Fibroblast of lung (primary cell): Measurements from ENCODE around the gene THSD7B. TPM values are rescaled to one million over a fixed set of nuclear protein-coding genes. Genes with fewer than 3 reads are reported as not detected.
A peak's percentile ranks its signal among the peaks of the same experiment; 100 is the strongest.

Experiments used
- DNase-seq, 2 donors: peaks; one replicate each; pipeline versions ENCODE4 v3.0.0 to v3.0.0-alpha.2; 2010; ENCODE audit warnings: low read depth in 2 of 2
- H2AFZ ChIP-seq: 2 replicates; pipeline ENCODE4 v1.5.1; 2012; ENCODE audit warnings: low read length, control low read depth, inconsistent platforms
- H3K27ac ChIP-seq: 2 replicates; pipeline ENCODE4 v1.5.1; 2011; ENCODE audit warnings: low read length, control low read depth; ENCODE audit not compliant: insufficient read depth
- H3K27me3 ChIP-seq: 2 replicates; pipeline ENCODE4 v1.5.1; 2011; ENCODE audit warnings: mild to moderate bottlenecking, low read length; ENCODE audit not compliant: control insufficient read depth, insufficient read depth
- H3K36me3 ChIP-seq: 2 replicates; pipeline ENCODE4 v1.5.1; 2011; ENCODE audit warnings: low read length; ENCODE audit not compliant: control insufficient read depth, insufficient read depth
- H3K4me1 ChIP-seq: 2 replicates; pipeline ENCODE4 v1.5.1; 2011; ENCODE audit warnings: low read length; ENCODE audit not compliant: control insufficient read depth, insufficient read depth; ENCODE audit errors: extremely low read depth
- H3K4me2 ChIP-seq: 2 replicates; pipeline ENCODE4 v1.5.1; 2011; ENCODE audit warnings: low read length, control low read depth; ENCODE audit not compliant: insufficient read depth; ENCODE audit errors: extremely low read depth
- H3K4me3 ChIP-seq, 4 experiments: fragments of 200-600 bp in 1 of 4; sonication (generic) in 1 of 4; replicated peaks in 1 of 4; 2 replicates each; pipeline ENCODE4 v1.5.1; 2011 to 2016; ENCODE audit warnings: low read length in 4 of 4, low read depth in 3 of 4, mild to moderate bottlenecking in 3 of 4, control low read depth in 2 of 4, inconsistent platforms in 1 of 4, mixed read lengths in 1 of 4; ENCODE audit not compliant: insufficient read depth in 1 of 4; ENCODE audit errors: control extremely low read depth in 1 of 4
- H3K79me2 ChIP-seq: 2 replicates; pipeline ENCODE4 v1.5.1; 2012; ENCODE audit warnings: mild to moderate bottlenecking, low read length, inconsistent platforms; ENCODE audit not compliant: control insufficient read depth, insufficient read depth
- H3K9ac ChIP-seq: 2 replicates; pipeline ENCODE4 v1.5.1; 2011; ENCODE audit warnings: mild to moderate bottlenecking, low read length, control low read depth; ENCODE audit not compliant: insufficient read depth
- H3K9me3 ChIP-seq: 2 replicates; pipeline ENCODE4 v1.5.1; 2012; ENCODE audit warnings: low read depth, low read length; ENCODE audit not compliant: control insufficient read depth, insufficient read depth
- H4K20me1 ChIP-seq: 2 replicates; pipeline ENCODE4 v1.5.1; 2011; ENCODE audit warnings: low read length; ENCODE audit not compliant: control insufficient read depth, insufficient read depth; ENCODE audit errors: extremely low read depth
- EZH2 ChIP-seq: IDR thresholded peaks from 2 replicates; pipeline ENCODE4 v1.5.1; 2012; ENCODE audit warnings: low read length, control low read depth, mild to moderate bottlenecking; ENCODE audit errors: missing control alignments
- polyA plus RNA-seq, 2 donors: library from polyadenylated mRNA; depleted of rRNA in 1 of 2; stranded (reverse) in 1 of 2; unstranded in 1 of 2; fragments of >200 nt; gene quantifications; 2 replicates each; pipeline ENCODE4 v1.2.1, GENCODE V29; 2011 to 2012; ENCODE audit warnings: missing spikeins in 1 of 2
- total RNA-seq: library from RNA; depleted of rRNA; stranded (reverse); fragments of >200 nt; gene quantifications from 2 replicates; pipeline ENCODE4 v1.2.1, GENCODE V29; 2014
- TF ChIP-seq, protein P1 (sequence below), 2 donors: IDR thresholded peaks in 1 of 2; conservative IDR thresholded peaks in 1 of 2; 1 replicate in 1 of 2; 2 replicates in 1 of 2; pipeline ENCODE4 v1.5.1; 2011 to 2012; ENCODE audit warnings: low read length in 2 of 2, control low read depth in 1 of 2, inconsistent platforms in 1 of 2, low read depth in 1 of 2, mild to moderate bottlenecking in 1 of 2

THSD7B gene
- total and polyA plus RNA-seq, 2 donors (not counting 1 experiment from before 2014, with no cell fraction given) = under 0.01 TPM; not detected in 1

DNA sequence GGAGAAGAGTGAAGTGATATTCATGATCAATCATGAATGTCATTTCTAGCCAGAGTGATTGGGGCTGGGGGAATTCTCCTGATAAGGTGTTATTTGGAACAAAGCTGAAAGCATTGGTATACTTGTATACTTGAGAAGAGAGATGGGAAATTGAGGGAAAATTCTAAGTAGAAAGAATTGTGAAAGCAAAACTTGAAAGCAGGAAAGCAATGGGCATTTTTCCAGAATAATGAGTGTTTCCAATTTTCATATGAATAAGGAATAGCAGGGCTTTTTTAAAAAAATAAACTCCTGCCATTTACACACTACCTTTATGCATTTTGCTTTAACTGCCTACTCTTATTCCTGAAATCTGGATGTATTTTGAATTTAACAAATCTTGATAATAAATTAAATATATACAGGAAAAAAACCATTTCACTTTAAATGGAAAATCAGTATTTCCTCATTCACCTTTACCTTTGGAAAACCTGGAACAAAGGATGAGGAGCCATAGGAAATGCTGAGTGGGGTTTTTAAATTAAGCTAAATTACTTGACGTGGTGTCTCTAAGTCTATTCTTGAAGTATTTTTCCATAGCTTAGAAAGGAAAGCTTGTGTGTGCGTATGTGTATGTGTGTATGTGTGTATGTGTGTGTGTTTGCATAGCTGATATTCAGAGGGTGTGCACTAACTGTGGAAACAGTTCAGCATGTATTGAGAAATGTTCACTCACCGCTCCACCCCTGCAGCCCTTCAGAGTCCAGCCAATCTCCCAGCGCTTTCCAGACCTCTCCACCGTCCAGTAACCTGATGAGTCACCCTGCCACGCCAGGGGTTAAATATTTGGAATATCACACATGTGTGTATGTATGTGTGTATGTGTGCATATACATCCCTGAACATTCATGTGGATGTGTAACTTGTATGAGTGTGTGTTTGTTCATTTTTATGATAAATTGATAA is 427.3 kb downstream of the THSD7B start:
- no peak overlapping the region for H3K27ac ChIP-seq
- H3K36me3 ChIP-seq = no peaks in the 10 kb centered on the region
- no peaks in the 10 kb centered on the region for H3K4me1 ChIP-seq
- H4K20me1 ChIP-seq = no peaks in the 10 kb centered on the region
- DNase-seq = peak; percentile 11 to 60
- H3K9me3 ChIP-seq = no peaks in the 10 kb centered on the region
- H3K4me3 ChIP-seq = no peak overlapping the region
- no peak overlapping the region for H3K4me2 ChIP-seq
- H3K9ac ChIP-seq = no peak overlapping the region
- H2AFZ ChIP-seq = no peak overlapping the region
- H3K79me2 ChIP-seq = no peaks in the 10 kb centered on the region
- TF ChIP-seq, protein P1, sequence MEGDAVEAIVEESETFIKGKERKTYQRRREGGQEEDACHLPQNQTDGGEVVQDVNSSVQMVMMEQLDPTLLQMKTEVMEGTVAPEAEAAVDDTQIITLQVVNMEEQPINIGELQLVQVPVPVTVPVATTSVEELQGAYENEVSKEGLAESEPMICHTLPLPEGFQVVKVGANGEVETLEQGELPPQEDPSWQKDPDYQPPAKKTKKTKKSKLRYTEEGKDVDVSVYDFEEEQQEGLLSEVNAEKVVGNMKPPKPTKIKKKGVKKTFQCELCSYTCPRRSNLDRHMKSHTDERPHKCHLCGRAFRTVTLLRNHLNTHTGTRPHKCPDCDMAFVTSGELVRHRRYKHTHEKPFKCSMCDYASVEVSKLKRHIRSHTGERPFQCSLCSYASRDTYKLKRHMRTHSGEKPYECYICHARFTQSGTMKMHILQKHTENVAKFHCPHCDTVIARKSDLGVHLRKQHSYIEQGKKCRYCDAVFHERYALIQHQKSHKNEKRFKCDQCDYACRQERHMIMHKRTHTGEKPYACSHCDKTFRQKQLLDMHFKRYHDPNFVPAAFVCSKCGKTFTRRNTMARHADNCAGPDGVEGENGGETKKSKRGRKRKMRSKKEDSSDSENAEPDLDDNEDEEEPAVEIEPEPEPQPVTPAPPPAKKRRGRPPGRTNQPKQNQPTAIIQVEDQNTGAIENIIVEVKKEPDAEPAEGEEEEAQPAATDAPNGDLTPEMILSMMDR (conservative IDR thresholded peaks at IDR 0.05 in 1 of 2, IDR thresholded peaks at IDR 0.05 in 1 of 2; ENCODE audit: low read depth in 1 of 2, low read length in 2 of 2) = no peak
- TF ChIP-seq EZH2 = no peak
- H3K27me3 ChIP-seq = no peaks in the 10 kb centered on the region

DNA sequence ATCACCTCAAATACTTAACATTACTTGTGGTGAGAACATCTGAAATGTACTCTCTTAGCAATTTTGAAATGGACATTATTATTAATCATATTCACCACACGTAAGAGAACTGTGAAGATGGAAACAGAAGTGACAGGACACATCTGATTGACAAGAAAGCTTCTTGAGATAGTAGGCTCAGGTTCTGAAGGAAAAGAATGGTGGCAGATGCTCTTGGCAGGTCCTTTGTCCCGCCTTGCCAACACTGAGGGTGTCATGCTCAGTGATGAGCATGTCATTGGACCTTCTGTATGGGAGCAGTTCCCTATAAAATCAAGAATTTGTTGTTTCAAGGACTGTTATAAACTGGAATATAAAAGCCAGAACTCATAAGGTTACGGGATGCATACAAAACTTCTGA is 428.1 kb downstream of the THSD7B start:
- Histone ChIP-seq H3K79me2 (no peaks in the 10 kb centered on the region), H3K4me1 (no peaks in the 10 kb centered on the region), H3K4me2 (no peak overlapping the region), H3K9me3 (no peaks in the 10 kb centered on the region), H4K20me1 (no peaks in the 10 kb centered on the region), H3K4me3 (no peak overlapping the region), H3K36me3 (no peaks in the 10 kb centered on the region), H3K27ac (no peak overlapping the region), H2AFZ (no peak overlapping the region), H3K27me3 (no peaks in the 10 kb centered on the region), H3K9ac (no peak overlapping the region)
- DNase-seq = no peak
- TF ChIP-seq, protein P1 (conservative IDR thresholded peaks at IDR 0.05 in 1 of 2, IDR thresholded peaks at IDR 0.05 in 1 of 2; ENCODE audit: low read depth in 1 of 2, low read length in 2 of 2) = no peak
- TF ChIP-seq EZH2 = no peak

DNA sequence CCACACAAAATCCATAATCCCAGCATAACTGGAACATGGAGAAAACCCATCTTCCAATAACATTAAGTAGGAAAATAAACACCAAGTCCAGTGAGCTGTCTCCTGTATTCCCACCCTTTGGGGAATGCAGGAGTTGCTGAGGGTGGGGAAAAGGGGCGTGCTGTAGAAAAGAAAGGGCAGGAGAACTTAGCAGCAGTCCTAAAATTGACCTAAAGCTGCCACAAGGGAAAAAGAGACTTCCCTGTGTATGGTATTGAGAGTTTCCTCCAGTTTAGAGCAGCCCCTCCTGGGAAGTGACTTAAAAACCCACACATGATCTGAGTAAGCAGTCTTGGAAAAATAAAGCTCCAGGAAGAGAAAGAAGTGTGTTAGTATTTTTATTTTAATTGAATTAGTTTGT is 428.8 kb downstream of the THSD7B start:
- H3K36me3 ChIP-seq = no peaks in the 10 kb centered on the region
- H2AFZ ChIP-seq = no peak overlapping the region
- H3K79me2 ChIP-seq = no peaks in the 10 kb centered on the region
- TF ChIP-seq EZH2 = no peak
- TF ChIP-seq, protein P1 (conservative IDR thresholded peaks at IDR 0.05 in 1 of 2, IDR thresholded peaks at IDR 0.05 in 1 of 2; ENCODE audit: low read depth in 1 of 2, low read length in 2 of 2) = no peak
- H3K27ac ChIP-seq = no peak overlapping the region
- H3K4me2 ChIP-seq = no peak overlapping the region
- no peaks in the 10 kb centered on the region for H3K4me1 ChIP-seq
- no peak overlapping the region for H3K9ac ChIP-seq
- H3K27me3 ChIP-seq = no peaks in the 10 kb centered on the region
- no peaks in the 10 kb centered on the region for H4K20me1 ChIP-seq
- H3K9me3 ChIP-seq = no peaks in the 10 kb centered on the region
- no peak for DNase-seq
- no peak overlapping the region for H3K4me3 ChIP-seq
